Stimulated activated CD8-positive, alpha-beta memory T cell treated with anti-CD3 and anti-CD28 coated beads, Interleukin-12 subunit alpha, Interleukin-12 subunit beta, amount 100 ng/mL, for 1 hour (primary cell): ENCODE data around the gene GRAMD1C.

Experiments
- DNase-seq: peaks from one replicate; pipeline ENCODE4 v3.0.0-alpha.2; 2020; ENCODE audit warnings: low read depth

The GRAMD1C gene

DNA sequence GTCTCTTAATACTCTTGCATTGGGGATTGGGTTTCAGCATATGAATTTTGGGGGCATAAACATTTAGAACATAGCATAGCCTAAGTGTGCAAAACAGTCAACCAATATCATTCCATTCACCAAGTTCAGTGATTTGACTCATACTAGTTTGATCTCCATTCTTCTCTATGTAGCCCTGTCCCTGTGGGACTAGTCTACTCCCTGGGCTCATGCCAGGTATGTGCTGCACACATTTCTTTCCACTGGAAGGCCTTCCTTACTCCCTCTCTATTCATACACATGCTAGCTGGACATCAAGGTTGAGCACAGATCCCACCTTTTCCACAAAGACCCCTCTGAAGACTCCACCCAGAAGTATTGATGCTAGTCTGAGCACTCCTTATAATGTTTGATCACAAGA, 114.3 kb downstream of the GRAMD1C start:
- no peak for DNase-seq

- no peak for DNase-seq
These were observed 115.1 kb downstream of the GRAMD1C start for GRCh38 chr3:113953677-113954076.

GRCh38 chr3:113954091-113954685, 115.6 kb downstream of the GRAMD1C start:
- no peak for DNase-seq

DNA sequence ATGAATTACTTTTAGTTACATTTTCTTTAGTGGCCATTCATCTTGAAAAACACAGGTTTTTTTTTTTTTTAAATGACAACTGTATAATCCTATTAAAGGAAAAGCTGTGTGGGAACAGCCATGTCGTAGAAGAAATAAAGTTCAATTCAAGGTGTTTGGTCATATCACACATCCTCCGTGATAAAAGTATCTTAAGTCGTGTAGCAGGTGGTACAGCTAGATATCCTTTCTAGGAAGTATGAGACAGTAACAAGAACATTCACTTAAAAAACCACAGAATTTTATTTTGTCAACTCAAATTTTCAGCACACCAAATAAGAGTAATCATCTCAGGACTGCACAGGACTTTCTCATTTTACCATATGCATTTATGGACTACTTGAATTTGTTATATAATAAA, 125.3 kb downstream of the GRAMD1C start:
- DNase-seq = no peak

- DNase-seq = no peak
These were observed 127.6 kb downstream of the GRAMD1C start for GRCh38 chr3:113966172-113966571.

DNA sequence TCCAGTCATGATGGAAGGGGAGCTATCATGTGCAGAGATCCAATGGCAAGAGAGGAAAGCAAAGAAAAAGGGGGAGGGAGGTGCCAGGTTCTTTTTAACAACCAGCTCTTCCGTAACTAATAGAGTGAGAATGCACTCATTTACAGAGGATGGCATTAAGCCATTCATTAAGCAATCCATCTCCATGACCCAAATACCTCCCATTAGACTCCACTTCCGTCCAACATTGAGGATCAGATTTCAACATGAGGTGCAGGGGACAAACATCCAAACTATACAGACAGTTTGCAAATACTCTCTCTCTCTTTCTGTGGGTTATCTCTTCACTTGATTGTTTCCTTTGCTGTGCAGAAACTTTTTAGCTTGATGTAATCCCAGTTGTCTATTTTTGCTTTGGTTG, 130.4 kb downstream of the GRAMD1C start:
- DNase-seq = no peak

DNA sequence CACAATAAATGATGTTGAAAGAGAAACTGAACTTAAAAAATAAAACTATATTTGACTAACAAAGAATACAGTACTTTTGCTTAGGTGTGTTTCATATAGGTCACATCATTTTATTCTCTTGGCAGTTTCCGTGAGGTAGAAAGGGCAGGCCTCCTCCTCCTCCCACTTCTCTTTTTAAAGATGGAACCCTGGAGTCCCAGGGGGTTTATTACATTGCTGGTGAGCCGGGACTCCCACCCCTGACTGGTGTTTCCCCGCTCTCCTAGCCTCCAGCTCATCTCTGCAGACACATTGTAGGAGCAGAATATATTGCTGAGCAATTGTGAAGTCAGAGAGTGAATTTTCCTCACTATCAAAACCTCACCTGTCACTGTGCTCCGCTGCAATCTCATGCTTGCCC, 139.2 kb downstream of the GRAMD1C start:
- DNase-seq = no peak

DNA sequence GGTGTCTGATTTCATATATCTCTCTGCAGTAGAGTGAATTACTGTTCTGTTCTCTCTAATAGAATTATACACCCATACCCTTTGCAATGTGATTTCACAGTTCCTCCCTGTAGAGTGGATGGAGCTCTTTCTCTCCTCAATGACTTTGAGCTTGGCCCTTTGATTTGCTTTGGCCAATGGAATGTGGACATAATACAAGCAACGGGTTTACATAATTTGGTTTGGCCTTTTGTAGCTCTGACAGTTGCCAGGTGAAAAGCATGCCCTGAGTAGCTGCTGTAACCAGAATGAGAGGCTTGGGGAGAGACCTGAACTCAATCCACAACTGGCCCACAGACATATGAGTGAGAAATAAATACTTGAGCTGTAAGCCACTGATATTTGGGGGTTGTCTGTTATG, 141.3 kb downstream of the GRAMD1C start:
- no peak for DNase-seq

GRCh38 chr3:113981803-113982202, 143.2 kb downstream of the GRAMD1C start:
- DNase-seq = no peak

GRCh38 chr3:113983544-113983943, 145.0 kb downstream of the GRAMD1C start:
- DNase-seq = no peak

GRCh38 chr3:113985541-113985940, 147.0 kb downstream of the GRAMD1C start:
- DNase-seq = no peak
